Measurements from ENCODE around the gene PWWP2A.
A peak's percentile ranks its signal among the peaks of the same experiment; 100 is the strongest.

The PWWP2A gene

GRCh38 chr5:160081495-160081894 lies 37.8 kb downstream of the PWWP2A start:
- Histone ChIP-seq H3K4me2 (ENCODE audit: low read length) (peak overlapping the region; percentile 56), H2AFZ (ENCODE audit: low read depth, low read length) (no peak overlapping the region), H3K36me3 (replicated peaks; ENCODE audit: low read depth, low read length) (no peaks in the 10 kb centered on the region), H3K4me1 (ENCODE audit: low read length) (peaks cover 5% of the 10 kb centered on the region; the same call in 1 of the 2 replicates), H3K9ac (ENCODE audit: low read length) (no peak overlapping the region), H4K20me1 (ENCODE audit: insufficient read depth, low read length) (no peaks in the 10 kb centered on the region), H3K27ac (ENCODE audit: low read length) (no peak overlapping the region), H3K27me3 (ENCODE audit: low read depth, low read length) (no peaks in the 10 kb centered on the region), H3K4me3 (ENCODE audit: low read length) (peak overlapping the region; percentile 57; the same call in 1 of the 2 replicates), H3K79me2 (ENCODE audit: low read length) (no peaks in the 10 kb centered on the region), H3K9me3 (ENCODE audit: insufficient read depth, low read length) (no peaks in the 10 kb centered on the region)
- TF ChIP-seq CTCF (IDR thresholded peaks at IDR 0.05; ENCODE audit: low read depth, low read length) (no peak), EZH2phosphoT487 (IDR thresholded peaks at IDR 0.05; ENCODE audit: low read depth) (no peak)

GRCh38 chr5:160079753-160080152 lies 39.5 kb downstream of the PWWP2A start:
- no peak overlapping the region for H3K4me2 ChIP-seq (ENCODE audit: low read length)
- no peaks in the 10 kb centered on the region for H3K27me3 ChIP-seq (ENCODE audit: low read depth, low read length)
- H3K4me3 ChIP-seq (ENCODE audit: low read length): no peak overlapping the region
- peaks cover 5% of the 10 kb centered on the region; the same call in 1 of the 2 replicates for H3K4me1 ChIP-seq (ENCODE audit: low read length)
- no peaks in the 10 kb centered on the region for H3K9me3 ChIP-seq (ENCODE audit: insufficient read depth, low read length)
- TF ChIP-seq EZH2phosphoT487 (IDR thresholded peaks at IDR 0.05; ENCODE audit: low read depth) (no peak), CTCF (IDR thresholded peaks at IDR 0.05; ENCODE audit: low read depth, low read length) (no peak)
- no peak overlapping the region for H2AFZ ChIP-seq (ENCODE audit: low read depth, low read length)
- H3K9ac ChIP-seq (ENCODE audit: low read length): no peak overlapping the region
- H3K27ac ChIP-seq (ENCODE audit: low read length): no peak overlapping the region
- no peaks in the 10 kb centered on the region for H4K20me1 ChIP-seq (ENCODE audit: insufficient read depth, low read length)
- H3K79me2 ChIP-seq (ENCODE audit: low read length): no peaks in the 10 kb centered on the region
- no peaks in the 10 kb centered on the region for H3K36me3 ChIP-seq (replicated peaks; ENCODE audit: low read depth, low read length)

GRCh38 chr5:160076997-160077396 lies 42.3 kb downstream of the PWWP2A start:
- H2AFZ ChIP-seq (ENCODE audit: low read depth, low read length): no peak overlapping the region
- peaks cover 5% of the 10 kb centered on the region; the same call in 1 of the 2 replicates for H3K4me1 ChIP-seq (ENCODE audit: low read length)
- no peaks in the 10 kb centered on the region for H3K9me3 ChIP-seq (ENCODE audit: insufficient read depth, low read length)
- no peaks in the 10 kb centered on the region for H3K79me2 ChIP-seq (ENCODE audit: low read length)
- H3K4me2 ChIP-seq (ENCODE audit: low read length): no peak overlapping the region
- no peaks in the 10 kb centered on the region for H3K36me3 ChIP-seq (replicated peaks; ENCODE audit: low read depth, low read length)
- no peaks in the 10 kb centered on the region for H4K20me1 ChIP-seq (ENCODE audit: insufficient read depth, low read length)
- H3K4me3 ChIP-seq (ENCODE audit: low read length): no peak overlapping the region
- H3K27ac ChIP-seq (ENCODE audit: low read length): no peak overlapping the region
- H3K9ac ChIP-seq (ENCODE audit: low read length): no peak overlapping the region
- no peaks in the 10 kb centered on the region for H3K27me3 ChIP-seq (ENCODE audit: low read depth, low read length)
- TF ChIP-seq CTCF (IDR thresholded peaks at IDR 0.05; ENCODE audit: low read depth, low read length): no peak
- no peak for TF ChIP-seq EZH2phosphoT487 (IDR thresholded peaks at IDR 0.05; ENCODE audit: low read depth)

- H3K36me3 ChIP-seq (replicated peaks; ENCODE audit: low read depth, low read length): no peaks in the 10 kb centered on the region
Observed at GRCh38 chr5:160075073-160075472, 44.2 kb downstream of the PWWP2A start.

More at GRCh38 chr5:160075073-160075472, 44.2 kb downstream of the PWWP2A start:
- TF ChIP-seq CTCF (IDR thresholded peaks at IDR 0.05; ENCODE audit: low read depth, low read length) (no peak), EZH2phosphoT487 (IDR thresholded peaks at IDR 0.05; ENCODE audit: low read depth) (no peak)
- Histone ChIP-seq H2AFZ (ENCODE audit: low read depth, low read length) (no peak overlapping the region), H4K20me1 (ENCODE audit: insufficient read depth, low read length) (no peaks in the 10 kb centered on the region), H3K9me3 (ENCODE audit: insufficient read depth, low read length) (no peaks in the 10 kb centered on the region), H3K4me2 (ENCODE audit: low read length) (no peak overlapping the region), H3K9ac (ENCODE audit: low read length) (no peak overlapping the region), H3K4me3 (ENCODE audit: low read length) (no peak overlapping the region), H3K79me2 (ENCODE audit: low read length) (no peaks in the 10 kb centered on the region), H3K27me3 (ENCODE audit: low read depth, low read length) (no peaks in the 10 kb centered on the region), H3K4me1 (ENCODE audit: low read length) (no peaks in the 10 kb centered on the region), H3K27ac (ENCODE audit: low read length) (no peak overlapping the region)
